Activated CD8-positive, alpha-beta memory T cell treated with anti-CD3 and anti-CD28 coated beads for 1 hour (primary cell): ENCODE results near the gene DNAJC3.

Experiments
- DNase-seq, 2 donors: peaks; one replicate each; pipeline ENCODE4 v3.0.0-alpha.2; 2020; ENCODE audit warnings: low read depth in 1 of 2; ENCODE audit errors: extremely low read depth in 1 of 2

Gene DNAJC3

GRCh38 chr13:95833719-95834118 is 156.8 kb downstream of the DNAJC3 start:
- DNase-seq, result no peak

- DNase-seq, result peak; percentile 14 to 35
These were observed 157.3 kb downstream of the DNAJC3 start for GRCh38 chr13:95834134-95834765.

GRCh38 chr13:95841894-95842293 is 165.0 kb downstream of the DNAJC3 start:
- DNase-seq, result no peak

GRCh38 chr13:95842898-95843297 is 166.0 kb downstream of the DNAJC3 start:
- no peak for DNase-seq
